Measurements from ENCODE around the gene LST1.
"Not testable (repeated sequence)": the region's sequence is repeated elsewhere in the genome, so short reads cannot be mapped to it uniquely, and the experiment has no call there.

Gene LST1

DNA sequence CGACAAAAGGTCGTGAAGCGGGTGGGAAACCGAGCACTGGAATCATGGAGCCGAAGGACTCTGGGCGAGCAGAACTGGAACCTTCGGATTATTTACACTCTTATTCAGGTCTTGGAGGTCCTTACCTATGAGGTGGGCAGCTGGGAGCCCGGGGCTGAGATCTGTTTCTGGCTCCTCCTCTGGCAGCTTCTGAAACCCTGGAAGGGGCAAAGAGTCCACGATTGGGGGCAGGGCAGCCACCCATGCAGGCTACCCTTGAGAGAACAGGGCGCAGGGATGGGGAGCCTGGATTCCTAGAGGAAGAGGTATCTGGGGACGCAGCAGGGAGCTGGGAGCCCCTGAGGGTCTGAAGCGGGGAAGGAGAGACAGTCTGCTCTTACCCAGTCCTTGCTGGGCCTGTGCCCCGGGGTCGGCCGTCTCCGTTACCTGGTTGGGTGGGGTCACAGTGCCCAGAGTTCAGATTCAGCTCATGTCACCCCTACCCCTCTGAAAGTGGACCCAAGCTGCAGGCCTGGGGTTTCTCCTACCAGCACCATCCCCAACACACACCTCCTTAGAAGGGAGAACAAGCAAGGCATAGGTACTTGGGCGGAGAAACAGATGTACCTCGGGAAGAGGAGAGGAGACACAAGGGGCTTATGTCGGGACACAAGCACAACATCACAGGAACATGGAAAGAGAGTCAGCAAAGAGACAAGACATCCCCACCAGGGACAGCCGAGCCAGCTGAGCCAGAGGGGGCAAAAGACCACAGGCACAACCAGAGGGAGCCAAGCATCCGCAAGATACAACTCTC lies 4.4 kb upstream of the LST1 start:
- DNase-seq: no peak

DNA sequence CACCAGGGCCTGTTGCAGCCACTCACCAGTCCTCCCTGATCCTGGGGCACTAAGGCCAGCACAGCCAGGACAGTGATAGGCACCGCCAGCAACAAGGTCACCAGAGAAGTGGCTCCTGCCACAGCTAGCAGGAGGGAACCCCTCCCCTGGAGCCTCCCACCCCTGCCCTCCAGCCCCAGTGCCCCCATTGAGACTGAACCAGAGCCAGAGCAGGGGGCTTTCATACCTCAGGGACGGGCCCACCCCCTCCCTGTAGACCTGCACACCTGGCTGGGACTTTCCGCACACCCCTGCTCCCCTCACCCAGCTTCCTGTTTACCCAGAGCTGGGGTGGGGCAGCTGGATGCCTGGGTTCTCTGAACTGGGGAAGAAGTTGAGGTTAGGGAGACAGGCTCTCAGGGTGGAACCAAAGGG lies 3.8 kb upstream of the LST1 start, which contains the start of gene LTB:
LTB (minus strand) TSS at position 195 of the 414 bp plus-strand sequence; CDS start at position 188, 7 bp downstream.
- DNase-seq: no peak

DNA sequence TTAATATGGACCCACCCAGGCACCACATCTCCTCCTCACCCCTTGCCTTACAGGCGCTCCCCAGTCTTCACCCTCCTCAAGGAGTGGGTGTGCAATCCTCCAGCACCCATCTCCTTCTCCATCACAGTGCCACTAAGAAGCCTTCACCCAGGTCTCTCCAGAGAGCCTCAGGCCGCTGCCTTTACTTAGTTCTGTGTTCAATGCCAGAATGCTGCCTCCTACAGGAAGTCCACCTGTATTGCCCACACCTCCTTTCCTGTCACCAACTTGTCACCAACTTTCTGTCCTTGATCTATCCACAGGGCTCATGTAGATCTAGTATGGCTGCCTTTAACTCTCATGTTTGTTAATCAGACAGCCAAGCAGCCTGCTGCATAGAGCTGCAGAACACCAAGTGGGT lies 586 bp upstream of the LST1 start:
- DNase-seq: no peak

DNA sequence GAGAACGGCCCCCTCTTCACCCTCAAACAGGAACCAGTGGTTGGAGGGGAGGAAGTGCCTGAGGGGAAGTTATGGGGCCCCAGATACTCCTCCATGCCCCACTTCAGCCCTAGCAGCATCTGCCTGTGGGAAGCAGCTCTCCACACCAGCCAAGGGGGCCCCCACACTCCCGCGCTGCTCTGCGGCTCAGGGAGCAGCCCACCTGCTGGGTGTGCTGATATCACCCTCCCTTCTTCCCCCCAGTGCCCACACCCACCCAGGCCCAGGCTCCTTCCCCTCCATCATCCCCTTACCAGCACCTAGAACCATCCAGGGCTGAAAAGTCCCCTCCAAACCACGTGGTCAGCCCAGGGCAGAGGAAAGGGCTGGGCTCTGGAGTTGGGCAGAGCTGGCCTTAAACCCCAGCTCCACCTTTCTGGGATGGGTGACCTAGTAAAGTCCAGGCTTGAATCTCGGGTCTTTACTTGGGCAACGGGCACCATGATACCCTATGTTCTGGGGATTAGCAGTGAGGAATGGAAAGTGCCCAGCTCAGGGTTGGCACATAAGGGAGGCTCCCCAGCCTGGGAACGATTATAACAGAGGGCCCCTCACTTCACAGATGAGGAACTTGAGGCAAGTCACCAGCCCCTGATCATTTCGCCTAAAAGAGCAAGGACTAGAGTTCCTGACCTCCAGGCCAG lies 663 bp downstream of the LST1 start:
- DNase-seq: no peak

DNA sequence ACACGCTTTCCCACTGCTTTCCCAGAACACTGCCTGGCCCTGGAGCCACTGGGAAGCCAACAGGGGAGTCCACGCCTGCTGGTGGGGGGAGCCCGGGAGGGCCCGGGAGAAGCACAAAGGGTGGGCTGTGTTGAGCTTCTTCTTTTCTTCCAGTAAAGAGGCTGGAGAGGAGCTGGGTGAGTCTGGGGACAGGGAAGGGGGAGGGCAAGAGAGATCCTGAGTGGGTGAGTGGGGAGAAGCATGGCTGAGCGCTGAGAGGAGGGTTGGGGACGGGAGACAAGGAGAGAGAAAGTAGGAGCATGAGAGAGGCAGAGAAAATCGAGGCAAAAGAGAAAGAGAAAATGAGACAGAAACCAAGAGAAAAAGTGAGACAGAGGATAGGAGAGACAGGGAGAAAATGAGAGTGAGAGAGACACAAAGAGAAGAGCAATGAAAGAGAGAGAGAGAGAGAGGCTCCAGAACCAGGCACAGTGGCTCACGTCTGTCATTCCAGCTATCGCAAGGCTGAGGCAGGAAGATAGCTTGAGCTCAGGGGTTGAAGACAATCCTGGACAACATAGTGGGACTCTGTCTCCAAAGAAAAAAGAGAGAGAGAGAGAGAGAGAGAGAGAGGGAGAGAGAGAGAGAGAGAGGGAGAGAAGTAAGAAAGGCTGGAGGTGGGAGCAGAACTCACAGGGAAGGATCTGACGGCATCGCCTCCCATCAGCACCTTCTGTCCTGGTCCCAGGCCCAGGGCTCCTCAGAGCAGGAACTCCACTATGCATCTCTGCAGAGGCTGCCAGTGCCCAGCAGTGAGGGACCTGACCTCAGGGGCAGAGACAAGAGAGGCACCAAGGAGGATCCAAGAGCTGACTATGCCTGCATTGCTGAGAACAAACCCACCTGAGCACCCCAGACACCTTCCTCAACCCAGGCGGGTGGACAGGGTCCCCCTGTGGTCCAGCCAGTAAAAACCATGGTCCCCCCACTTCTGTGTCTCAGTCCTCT lies 2.0 kb downstream of the LST1 start:
- no peak for DNase-seq

DNA sequence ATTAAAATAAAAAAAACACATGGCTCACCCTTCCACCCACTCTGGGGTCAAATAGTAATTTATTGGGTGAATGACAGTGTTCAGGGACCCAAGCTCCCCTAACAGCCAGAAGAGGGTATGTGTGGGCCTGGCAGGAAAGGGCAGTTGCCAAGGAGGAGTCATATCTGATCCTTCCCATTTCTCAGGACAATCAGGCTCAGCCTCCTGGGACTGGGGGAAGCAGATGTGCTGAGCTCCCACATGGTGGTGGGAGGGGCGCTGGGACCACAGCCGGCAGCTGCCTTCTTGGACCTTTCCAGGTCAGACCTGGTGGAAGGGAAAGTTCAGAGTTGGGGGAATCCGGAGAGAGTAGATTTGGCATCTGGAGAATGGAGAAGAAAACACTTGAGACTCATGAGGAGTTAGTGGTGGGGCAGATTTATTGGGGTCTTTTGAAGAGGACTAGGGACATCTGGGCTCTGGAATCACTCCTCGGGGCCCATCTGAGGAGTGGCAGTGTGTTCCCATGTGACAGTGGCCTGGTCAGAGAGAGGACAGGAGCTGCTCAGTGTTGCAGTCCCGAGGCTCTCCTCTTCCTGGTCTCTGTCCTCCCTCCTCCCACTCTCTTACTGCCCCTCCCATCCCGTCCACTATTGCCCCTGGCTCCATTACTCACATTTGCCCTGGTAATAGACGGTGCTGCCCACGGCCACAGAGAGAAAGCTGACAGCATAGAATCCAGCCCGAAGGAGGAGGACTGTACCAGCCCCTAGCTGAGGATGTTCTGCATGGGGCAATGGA lies 3.0 kb downstream of the LST1 start:
- DNase-seq: no peak

DNA sequence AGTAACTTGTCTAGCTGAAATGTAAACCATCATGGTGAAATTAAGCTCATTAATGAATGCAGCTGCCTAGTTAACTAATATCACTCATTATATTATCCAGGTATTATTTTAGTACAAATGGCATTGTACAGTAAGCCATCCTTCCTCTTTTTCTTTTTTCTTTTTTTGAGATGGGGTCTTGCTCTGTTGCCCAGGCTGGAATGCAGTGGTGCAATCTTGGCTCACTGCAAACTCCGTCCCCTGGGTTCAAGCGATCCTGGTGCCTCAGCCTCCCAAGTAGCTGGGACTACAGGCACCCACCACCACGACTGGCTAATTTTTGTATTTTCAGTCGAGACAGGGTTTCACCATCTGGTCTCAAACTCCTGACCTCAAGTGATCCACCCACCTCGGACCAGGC lies 4.6 kb downstream of the LST1 start:
- DNase-seq: not testable (repeated sequence)

DNA sequence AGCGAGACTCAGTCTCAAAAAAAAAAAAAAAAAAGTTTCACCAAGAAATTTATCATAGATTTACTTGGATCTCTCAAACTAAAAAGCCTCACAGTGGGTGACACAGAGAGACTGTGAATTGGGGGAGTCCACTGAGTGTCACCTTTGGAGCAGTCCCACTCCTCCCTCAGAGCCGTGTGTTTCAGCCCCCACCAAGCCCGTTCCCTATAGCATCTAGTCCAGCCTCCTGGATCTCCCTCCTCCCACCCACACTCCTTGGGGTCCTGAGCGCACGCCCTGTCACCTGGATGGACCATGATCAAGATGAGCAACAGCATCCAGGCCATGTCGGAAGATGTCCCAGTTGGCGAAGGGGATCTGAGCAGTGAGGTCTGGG lies 6.3 kb downstream of the LST1 start:
- DNase-seq: no peak

DNA sequence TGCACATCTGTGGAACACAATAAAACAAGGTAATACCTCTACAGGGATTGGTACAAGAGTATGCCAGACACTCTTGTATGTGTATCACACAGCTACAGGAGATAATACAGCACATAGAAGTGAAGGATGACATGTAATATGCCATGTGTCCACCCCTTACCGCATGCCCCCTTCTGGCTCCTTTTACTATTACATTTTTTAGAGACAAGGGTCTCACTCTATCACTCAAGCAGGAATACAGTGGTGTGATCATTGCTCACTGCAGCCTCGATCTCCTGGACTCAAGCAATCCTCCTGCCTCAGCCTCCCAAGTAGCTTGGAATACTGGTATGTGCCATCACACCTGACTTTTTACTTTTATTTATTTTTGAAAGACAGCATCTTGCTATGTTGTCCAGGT lies 10.9 kb downstream of the LST1 start:
- DNase-seq: peak; percentile 27 to 64

DNA sequence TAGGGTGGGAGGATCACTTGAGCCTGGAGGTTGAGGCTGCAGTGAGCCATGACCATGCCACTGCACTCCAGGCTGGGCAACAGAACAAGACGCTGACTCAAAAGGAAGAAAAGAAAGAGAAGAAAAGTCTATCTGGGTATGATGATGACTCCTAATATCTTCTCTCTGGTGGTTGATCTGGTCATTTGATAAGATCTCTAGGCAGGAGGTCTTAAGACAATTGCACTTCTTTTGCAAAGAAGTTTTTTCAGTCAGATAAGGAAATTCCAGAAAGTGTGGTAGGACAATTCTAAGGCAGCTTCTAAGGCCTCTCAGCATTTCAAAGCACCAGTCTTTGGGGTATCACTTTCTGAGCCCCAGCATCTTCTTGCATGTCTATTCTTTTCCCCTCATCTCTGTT lies 21.2 kb downstream of the LST1 start:
- no peak for DNase-seq

DNA sequence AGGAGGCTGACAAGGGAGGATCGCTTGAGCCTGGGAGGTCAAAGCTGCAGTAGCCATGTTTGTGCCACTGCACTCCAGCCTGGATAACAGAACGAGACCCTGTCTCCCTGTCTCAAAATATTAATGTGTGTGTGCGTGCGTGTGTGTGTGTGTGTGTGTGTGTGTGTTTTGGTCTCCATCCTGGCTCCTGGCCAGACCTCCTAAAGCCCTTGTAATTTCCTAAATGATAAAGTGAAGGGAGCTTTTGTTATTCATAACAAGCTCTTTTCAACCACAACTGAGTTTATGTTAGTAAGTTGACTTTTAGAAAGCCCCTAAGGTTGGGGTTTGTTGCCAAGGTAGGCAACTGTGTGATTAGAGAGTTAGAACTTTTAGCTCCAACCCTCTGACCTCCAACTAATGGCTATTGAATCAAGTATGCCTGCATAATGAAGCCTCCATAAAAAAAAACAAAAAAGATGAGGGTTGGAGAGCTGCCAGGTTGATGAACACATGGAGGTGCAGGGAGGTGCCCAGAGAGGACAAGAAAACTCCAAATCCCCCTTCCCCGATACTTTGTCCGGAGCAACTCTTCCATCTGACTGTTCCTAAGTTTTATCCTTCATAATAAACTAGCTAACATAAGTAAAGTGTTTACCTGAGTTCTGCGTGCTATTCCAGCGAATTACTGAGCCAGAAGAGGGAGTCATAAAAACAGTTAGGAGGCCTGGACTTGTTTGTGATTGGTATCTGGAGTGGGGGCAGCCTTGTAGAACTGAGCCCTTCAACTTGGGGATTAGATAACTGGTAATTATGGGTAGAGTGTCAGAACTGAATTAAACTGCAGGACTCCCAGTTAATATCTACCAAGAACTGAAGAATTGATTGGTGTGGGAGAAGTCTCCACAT lies 23.7 kb downstream of the LST1 start:
- DNase-seq: no peak

DNA sequence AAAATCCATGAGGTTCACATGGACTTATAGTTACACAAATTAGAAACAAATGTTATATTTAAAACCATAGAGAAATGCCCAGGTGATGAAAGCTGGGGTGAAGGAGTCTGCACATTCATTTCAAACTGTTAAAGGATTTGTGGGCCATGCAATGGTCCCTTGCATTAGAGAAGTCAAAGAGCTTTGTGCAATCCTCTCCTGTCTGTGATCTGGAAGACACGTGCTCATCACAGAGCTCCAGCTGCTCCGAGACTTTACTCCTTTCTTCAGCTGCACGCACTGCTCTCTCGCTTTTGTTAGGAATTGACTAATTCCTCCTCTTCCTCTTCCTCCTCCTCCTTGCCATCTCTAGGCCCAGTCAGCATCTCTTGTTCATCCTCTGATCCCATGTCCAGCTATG lies 24.9 kb downstream of the LST1 start:
- DNase-seq: no peak

DNA sequence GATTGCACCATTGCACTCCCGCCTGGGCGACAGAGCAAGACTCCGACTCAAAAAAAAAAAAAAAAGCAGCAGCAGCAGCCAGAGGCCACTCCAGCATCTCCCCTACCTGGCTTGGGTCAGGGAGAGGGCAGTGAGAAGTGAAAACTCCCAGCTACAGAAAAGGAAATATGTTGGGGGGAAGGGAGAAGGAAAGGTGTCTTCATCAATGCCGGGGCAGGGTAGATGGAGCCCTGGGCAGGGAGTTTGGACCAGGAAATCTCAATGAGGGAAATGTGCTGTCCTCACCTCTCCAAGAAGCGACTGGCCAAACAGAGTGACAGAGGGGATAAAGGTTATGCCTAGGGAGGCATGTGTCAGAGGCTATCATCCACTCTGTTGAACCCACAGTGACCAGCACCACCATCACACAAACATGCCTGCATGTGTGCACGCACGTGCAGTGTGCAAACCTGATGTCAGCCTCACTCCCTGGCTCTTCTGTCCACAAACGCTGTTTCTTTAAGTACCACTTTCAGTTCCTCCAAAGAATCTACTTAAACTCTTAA lies 28.1 kb downstream of the LST1 start:
- DNase-seq: no peak

DNA sequence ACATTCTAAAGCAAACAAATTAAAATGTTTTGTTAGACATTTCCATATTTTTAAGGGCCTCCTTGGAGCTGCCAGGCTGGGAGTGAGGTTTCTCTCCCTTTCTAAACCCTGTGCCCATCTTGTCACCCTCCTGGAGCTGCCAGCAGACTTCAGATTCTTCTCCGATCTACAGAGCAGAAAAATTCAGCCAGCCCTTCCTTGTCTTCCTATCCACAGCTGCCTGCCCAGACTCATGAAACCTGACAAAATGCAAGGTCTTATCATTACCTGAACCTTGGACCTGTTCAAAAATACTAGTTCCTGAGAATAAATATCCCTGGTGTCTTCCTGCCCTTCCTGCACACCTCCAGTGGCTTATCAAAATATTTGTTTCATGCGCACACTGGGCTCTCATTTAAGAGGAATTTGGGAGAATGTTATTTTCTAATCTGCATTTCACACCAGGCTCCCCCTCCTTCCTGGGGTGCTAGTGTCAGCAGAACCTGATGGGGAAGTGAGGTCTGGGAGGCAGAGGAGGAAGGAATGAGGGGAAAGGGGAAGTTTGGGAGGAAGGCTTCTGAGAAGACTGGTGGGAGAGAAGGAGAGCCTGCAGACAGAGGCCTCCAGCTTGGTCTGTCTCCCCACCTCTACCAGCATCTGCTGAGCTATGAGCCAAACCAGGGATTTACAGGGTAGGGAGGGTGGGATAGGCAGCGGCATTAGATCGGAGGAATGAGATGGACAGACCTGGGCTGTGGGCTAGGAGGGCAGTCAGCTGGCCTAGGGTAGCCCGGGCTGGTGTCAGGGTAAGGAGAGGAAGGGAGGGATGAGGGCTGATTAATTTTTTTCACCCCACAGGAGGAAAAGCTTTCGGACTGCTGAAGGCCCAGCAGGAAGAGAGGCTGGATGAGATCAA lies 28.9 kb downstream of the LST1 start, which contains the start of gene AIF1:
AIF1 (plus strand) TSS at position 551 of the 895 bp plus-strand sequence; CDS start at position 647, 96 bp downstream.
- no peak for DNase-seq

DNA sequence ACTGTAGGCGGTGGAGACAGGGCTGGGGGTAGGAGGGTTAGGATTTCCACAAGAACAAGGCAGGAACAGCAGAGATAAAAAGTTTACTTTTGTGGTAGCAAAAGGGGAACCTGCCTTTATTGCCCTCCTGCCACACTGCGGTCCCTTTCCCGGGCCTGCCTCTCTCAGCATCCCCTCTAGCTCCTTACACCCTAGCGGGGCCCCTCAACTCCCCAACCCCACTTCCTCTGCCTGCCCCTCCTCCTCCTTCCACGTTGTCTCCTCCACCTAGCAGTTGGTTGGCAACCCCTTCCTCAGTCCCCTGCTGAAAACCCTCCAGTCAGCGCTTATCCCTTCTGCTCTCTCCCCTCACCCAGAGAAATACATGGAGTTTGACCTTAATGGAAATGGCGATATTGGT lies 29.7 kb downstream of the LST1 start:
- DNase-seq: no peak

DNA sequence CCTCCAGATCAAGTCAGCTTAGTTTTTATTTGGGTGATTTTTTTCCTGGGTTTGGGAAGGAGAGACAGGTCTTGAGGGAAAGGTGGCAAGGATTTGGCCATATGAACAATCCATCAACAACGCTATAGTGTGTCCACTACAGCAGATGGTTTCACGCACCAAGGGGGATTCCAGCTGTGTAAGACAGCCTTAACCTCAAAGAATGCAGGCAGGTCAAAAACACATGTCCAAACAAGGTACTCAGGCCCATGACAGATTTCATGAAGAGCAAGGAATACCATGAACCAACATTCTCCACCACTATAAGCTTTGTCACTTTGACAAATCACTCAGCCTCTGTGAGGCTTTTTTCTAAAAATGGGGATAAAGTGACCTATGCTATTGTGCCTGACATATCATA lies 30.9 kb downstream of the LST1 start:
- no peak for DNase-seq

DNA sequence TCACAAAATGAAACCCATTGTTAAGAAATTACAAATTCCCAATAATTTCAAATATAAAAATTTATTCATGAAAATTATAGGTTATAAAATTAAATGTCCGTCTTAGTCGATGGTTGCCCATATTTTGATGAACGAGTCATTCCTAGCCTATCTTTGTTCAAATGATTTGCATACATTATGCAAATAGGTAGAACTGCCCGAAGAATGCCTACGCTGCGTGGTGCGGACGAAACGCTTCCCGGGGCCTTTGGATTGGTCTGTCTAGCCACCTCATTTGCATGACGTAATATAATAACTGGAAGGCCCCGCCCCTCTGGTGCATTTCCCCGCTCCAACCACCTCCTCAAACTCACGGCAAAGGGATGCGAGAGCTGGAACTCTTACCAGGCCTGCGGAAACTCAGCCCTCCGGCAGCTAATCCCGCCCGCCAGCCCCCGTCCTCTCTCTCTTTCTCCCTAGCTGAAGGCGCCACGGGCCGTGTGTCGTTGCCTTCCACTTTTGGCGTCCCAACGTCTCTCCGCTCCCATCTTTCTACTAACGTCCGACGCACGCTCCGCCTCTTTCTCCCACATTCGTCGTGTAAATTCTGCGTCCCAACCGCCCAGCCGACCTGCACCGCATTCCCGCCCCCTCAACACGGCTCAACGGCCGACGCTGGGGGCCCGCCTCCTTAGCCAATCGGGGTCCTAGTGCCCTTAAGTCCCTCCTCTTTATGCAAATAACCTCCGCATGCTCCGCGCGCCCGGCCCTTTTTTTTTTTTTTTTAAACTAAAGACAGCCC lies 33.9 kb downstream of the LST1 start:
- DNase-seq: peak; percentile 98 to 99

DNA sequence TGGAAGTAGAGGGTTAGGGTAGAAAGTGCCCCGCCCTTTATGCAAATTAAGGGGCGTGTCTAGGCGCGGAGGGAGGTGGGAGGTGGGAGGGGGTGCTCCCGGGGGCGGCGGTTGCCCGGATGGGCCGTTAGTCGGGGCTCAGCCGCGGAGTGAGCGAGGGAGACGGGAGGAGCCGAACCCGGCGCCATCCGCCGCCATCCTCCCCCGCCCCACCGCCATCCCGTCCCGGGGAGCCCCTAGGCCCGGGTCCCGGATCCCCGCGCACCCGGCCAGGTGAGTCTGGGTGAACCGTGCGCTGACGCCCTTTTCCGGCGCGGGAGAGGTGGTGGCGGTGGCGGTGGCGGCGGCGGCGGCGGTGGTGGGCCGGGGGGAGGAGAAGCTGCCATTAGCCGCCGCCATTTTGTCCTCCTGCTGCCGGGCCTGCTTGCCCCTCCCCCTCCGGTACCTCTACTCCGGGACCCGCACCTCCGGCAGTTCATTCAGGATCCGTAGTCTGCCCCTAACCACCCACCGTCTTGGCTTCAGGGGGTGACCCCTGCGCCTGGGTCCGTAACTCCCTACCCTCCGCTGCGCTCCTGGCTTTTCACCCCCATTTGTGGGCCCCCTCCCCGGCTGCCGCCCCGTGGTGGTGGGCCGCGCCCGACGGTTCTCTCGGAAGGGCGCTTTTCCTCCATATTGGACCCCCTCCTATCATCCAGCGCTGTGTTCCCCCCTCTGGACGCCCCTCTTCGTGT lies 34.7 kb downstream of the LST1 start, which contains the start of gene PRRC2A:
PRRC2A (plus strand) TSS at position 130 of the 734 bp plus-strand sequence. CDS start 2,075 bp downstream, outside the sequence.
- DNase-seq: peak in 1 of 2 experiments; percentile 89

All from NCI-H526 (cell line).